GM04503 (cell line): ENCODE results near the gene RCC2.

ENCODE experiments used
- DNase-seq: peaks from one replicate; pipeline ENCODE4 v3.0.0-alpha.2; 2012; ENCODE audit warnings: low read depth

RCC2 gene

DNA sequence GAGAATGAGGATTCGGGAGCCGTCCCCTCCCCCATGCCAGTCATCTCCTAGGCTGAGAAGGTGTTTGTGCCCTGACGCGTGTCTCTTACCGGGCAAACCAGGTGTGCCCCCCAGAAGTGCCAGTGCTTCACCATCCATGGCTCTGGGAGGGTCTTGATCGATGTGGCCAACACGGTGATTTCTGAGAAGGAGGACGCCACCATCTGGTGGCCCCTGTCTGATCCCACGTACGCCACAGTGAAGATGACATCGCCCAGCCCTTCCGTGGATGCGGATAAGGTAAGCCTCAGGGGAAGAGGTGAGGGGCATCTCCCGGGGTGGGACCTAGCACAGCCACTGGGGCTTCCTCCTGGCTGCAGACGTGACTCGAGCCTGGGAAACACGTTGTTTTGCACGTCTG, 66.5 kb downstream of the RCC2 start:
- DNase-seq, result no peak

DNA sequence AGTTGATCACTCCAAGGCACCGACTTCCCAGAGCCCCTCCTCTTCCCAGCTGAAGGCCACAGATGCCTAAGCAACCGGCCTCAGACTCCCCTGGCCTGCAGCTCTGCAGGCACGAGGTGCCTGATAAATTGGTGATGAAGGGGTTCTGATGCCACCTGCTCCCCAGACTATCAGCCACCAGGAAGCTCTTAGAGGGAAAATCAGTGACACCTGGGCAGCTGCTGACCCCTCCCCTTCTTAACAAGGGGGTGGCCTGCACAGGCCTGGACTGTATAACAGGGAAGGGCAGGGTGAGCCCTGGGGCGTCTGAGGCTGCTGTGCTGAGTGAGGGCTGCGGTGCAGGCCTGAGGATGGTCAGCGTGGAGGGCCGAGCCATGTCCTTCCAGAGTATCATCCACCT, 67.6 kb downstream of the RCC2 start, which contains the start of gene PADI6:
PADI6 (plus strand) TSS at position 301 of the 400 bp plus-strand sequence; CDS start at position 351, 50 bp downstream.
- DNase-seq, result no peak

DNA sequence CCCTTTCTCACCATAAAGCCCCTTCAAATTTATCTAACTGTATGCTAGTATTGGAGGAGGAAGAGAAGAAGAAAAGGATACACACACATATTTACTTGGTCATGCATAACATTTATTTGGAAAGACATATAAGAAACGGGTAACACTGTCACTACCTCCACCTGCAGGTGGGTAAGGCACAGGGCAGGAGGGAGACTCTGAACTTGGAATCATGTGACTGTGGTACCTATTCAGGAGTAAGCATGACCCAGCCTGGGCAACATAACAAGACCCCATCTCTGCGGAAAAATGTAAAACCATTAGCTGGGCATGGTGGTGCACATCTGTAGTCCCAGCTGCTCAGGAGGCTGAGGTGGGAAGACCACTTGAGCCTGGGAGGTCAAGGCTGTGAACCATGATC, 68.9 kb downstream of the RCC2 start:
- no peak for DNase-seq

DNA sequence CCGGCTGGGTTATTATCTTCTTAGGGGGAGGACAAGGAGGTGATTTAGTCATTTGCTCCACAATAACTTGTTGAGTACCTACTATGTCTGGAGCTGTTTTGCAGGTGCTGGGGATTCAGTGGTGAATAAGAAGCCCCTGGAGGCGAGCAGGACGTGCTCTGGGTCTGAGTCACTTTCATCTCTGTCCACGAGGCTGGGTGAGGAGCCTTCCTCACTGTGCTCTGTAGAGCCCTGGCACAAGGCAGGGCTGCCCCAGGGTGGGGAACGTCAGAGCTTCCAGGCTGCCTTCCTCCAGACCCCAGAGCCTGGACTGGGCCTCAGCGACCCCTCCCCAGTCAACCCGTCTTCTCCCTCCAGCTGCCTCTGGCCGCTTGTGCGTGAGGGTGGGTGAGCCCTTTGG, 70.0 kb downstream of the RCC2 start:
- no peak for DNase-seq

DNA sequence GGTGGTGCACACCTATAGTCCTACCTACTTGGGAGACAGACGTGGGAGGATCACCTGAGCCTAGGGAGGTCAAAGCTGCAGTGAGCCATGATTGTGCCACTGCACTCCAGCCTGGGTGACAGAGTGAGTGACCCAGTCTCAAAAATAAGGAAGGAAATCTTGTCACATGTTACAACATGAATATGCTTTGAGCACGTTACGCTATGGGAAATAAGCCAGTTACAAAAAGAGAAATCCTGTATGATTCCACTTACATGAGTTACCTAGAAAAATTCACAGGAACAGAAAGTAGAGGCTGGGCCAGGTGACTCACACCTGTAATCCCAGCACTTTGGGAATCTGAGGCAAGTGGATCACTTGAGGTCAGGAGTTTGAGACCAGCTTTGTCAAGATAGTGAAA, 74.2 kb downstream of the RCC2 start:
- no peak for DNase-seq

DNA sequence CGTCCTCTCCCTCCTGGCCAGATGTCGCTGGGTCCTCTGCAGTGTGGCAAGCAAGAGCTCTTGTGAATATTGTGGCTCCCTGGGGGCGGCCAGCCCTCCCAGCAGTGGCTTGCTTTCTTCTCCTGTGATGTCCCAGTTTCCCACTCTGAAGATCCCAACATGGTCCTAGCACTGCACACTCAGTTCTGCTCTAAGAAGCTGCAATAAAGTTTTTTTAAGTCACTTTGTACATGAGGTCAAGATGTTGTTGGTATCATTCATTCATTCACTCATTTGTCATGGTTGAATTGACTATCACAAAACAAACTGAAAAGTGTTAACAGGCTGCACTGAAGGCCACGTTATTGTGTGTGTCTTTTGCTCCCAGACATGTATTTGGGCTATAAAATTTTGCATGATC, 75.7 kb downstream of the RCC2 start:
- DNase-seq, result no peak

DNA sequence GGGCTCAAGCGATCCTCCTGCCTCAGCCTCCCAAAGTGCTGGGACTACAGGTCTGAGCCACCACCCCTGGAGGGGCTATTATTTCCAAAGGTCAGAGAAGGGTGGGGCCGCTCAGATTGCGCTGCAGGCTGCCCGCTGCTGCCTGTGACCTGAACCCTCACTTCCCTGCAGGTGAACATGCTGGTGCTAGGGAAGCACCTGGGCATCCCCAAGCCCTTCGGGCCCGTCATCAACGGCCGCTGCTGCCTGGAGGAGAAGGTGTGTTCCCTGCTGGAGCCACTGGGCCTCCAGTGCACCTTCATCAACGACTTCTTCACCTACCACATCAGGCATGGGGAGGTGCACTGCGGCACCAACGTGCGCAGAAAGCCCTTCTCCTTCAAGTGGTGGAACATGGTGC, 76.1 kb downstream of the RCC2 start:
- DNase-seq, result no peak

DNA sequence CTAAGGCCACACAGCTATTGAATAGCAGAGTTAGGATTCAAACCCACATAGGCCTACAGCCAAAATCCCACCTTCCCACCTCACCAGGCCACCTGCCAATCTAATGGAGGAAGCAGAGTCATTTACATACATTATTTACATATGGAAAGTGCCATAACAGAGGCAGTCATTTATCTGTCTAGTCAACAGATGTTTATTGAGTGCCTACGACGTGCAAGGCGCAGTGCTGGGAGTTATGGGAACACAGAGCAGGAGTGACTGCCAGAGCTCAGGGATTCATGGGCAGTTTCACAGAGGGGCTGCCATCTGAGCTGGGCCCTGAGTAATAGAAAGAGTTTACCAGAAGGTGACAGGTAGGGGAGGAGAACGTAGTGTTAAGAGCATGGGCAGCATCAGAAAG, 77.8 kb downstream of the RCC2 start:
- no peak for DNase-seq

DNA sequence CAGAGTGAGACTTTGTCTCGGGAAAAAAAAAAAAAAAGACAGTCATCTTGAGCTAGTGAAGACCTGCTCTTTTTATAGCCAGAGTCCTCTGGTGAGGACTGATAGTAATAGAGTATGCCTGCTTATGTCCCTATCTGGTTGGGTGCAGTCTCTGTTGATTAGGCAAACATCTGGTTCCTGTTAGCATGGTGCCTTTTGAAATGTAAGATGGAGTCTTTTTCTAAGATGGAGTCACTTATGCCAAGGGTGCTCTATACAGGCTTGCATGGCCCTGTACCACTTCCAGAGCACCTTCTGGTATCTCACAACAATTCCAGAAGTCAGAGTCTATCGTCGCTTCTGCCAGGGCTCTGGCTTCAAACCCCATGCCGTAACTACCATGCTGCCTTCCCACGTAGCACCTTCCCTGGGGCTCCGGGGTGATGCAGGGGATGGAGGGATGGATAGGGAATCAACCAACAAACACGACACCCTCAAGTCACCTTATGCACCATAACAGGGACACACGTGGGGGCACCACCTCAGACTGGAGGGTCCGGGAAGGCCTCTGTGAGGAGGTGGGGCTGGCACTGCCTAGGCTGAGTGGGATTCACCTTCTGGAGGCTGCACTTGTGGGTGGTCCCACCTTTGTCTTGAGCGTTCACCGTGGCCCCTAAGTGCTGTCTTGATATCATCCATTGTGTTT, 79.1 kb downstream of the RCC2 start:
- no peak for DNase-seq

DNA sequence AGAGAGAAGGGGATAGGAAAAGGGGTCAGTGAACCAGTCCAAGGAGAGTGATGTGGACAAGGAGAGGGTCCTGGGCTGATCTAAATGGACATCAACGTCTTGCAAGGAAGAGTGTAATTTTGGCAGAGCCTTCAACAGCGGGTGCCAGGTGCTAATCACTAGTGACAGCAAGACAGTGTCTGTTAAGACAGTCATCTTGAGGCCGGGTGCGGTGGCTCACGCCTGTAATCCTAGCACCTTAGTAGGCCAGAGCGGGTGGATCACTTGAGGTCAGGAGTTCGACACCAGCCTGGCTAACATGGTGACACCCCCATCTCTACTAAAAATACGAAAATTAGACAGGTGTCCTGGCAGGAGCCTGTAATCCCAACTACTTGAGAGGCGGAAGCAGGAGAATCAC, 79.7 kb downstream of the RCC2 start:
- DNase-seq, result no peak

DNA sequence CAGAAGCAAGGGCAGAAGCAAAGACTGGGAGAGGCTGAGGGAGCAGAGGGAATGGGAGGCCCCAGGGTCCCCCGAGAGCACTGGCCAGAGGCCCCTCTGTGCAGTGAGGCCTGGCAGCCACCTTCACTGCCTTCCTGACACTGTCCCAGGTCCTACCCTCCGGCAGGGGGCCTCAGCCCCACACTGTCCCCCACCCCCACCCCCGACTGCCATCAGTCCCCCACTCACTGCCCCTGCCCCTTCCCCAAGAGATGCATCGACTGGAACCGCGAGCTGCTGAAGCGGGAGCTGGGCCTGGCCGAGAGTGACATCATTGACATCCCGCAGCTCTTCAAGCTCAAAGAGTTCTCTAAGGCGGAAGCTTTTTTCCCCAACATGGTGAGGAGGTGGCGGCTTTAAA, 80.4 kb downstream of the RCC2 start:
- no peak for DNase-seq

DNA sequence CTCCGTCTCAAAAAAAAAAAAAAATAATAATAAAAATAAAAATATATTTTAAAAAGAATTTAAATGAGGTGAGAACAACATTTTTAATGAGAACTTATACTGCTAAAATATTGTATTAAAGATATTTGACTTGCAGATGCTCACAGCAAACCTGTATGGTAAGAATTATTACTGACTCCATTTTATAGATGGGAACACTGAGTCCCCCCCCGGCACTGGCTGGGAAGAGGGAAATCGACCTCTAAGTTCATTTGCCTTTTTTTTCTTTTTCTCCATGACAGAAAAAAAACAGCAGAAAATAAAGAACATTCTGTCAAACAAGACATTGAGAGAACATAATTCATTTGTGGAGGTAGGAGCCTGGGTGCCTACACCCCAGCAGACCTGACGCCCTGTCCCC, 80.9 kb downstream of the RCC2 start:
- DNase-seq, result no peak
